Thyroid gland (tissue), 4 donors: Measurements from ENCODE around the gene PLXNB2. TPM values are rescaled to one million over a fixed set of nuclear protein-coding genes. Genes with fewer than 3 reads are reported as not detected.
A peak's percentile ranks its signal among the peaks of the same experiment; 100 is the strongest.

ENCODE experiments used
- DNase-seq, 2 donors: peaks; one replicate each; pipeline ENCODE4 v3.0.0-alpha.2; 2019
- H3K27ac ChIP-seq, 3 donors: fragments of 200-600 bp; sonication (generic); 1 replicate in 2 of 3; 2 replicates in 1 of 3; pipeline ENCODE4 v1.5.1; 2016 to 2019; ENCODE audit warnings: mild to moderate bottlenecking in 1 of 3, moderate library complexity in 1 of 3
- H3K27me3 ChIP-seq: fragments of 200-600 bp; sonication (generic); one replicate; pipeline ENCODE4 v1.5.1; 2019
- H3K36me3 ChIP-seq, 2 donors: fragments of 200-600 bp; sonication (generic); one replicate each; pipeline ENCODE4 v1.5.1; 2016 to 2019
- H3K4me1 ChIP-seq, 2 donors: fragments of 200-600 bp; sonication (generic); one replicate each; pipeline ENCODE4 v1.5.1; 2017 to 2019
- H3K4me3 ChIP-seq, 3 donors: fragments of 200-600 bp; sonication (generic); replicated peaks in 1 of 3; 1 replicate in 2 of 3; 2 replicates in 1 of 3; pipeline ENCODE4 v1.5.1; 2016; ENCODE audit warnings: mild to moderate bottlenecking in 1 of 3
- H3K9me3 ChIP-seq: fragments of 200-600 bp; sonication (generic); one replicate; pipeline ENCODE4 v1.5.1; 2017
- POLR2A ChIP-seq, 2 donors: fragments of 450-650 bp; IDR thresholded peaks; one replicate each; pipeline ENCODE4 v1.6.1; 2017; ENCODE audit warnings: antibody characterized with exemption in 2 of 2, mild to moderate bottlenecking in 2 of 2, moderate library complexity in 1 of 2
- WGBS, 2 donors: methylation state at CpG; one replicate each; pipeline ENCODE4 v1.1.5; 2017; 5-methylcytosine and 5-hydroxymethylcytosine counted together
- intact Hi-C: fragments of 100-400 bp; cut with DNase I; formaldehyde crosslinking; loops from one replicate; pipeline ENCODE4 v1.15.1; 2023
- total RNA-seq, 4 donors: library from RNA; depleted of rRNA; stranded (reverse); fragments of >200 nt; gene quantifications; one replicate each; pipeline ENCODE4 v1.2.3, GENCODE V29; 2016
- TF ChIP-seq, protein P1 (sequence below), 6 experiments: fragments of 200-600 bp in 3 of 6; fragments of 450-650 bp in 3 of 6; sonication (generic) in 3 of 6; IDR thresholded peaks; one replicate each; pipeline ENCODE4 v1.5.1; 2016 to 2019; ENCODE audit warnings: antibody characterized with exemption in 6 of 6, mild to moderate bottlenecking in 2 of 6, inconsistent platforms in 1 of 6, moderate library complexity in 1 of 6

PLXNB2 gene, protein sequence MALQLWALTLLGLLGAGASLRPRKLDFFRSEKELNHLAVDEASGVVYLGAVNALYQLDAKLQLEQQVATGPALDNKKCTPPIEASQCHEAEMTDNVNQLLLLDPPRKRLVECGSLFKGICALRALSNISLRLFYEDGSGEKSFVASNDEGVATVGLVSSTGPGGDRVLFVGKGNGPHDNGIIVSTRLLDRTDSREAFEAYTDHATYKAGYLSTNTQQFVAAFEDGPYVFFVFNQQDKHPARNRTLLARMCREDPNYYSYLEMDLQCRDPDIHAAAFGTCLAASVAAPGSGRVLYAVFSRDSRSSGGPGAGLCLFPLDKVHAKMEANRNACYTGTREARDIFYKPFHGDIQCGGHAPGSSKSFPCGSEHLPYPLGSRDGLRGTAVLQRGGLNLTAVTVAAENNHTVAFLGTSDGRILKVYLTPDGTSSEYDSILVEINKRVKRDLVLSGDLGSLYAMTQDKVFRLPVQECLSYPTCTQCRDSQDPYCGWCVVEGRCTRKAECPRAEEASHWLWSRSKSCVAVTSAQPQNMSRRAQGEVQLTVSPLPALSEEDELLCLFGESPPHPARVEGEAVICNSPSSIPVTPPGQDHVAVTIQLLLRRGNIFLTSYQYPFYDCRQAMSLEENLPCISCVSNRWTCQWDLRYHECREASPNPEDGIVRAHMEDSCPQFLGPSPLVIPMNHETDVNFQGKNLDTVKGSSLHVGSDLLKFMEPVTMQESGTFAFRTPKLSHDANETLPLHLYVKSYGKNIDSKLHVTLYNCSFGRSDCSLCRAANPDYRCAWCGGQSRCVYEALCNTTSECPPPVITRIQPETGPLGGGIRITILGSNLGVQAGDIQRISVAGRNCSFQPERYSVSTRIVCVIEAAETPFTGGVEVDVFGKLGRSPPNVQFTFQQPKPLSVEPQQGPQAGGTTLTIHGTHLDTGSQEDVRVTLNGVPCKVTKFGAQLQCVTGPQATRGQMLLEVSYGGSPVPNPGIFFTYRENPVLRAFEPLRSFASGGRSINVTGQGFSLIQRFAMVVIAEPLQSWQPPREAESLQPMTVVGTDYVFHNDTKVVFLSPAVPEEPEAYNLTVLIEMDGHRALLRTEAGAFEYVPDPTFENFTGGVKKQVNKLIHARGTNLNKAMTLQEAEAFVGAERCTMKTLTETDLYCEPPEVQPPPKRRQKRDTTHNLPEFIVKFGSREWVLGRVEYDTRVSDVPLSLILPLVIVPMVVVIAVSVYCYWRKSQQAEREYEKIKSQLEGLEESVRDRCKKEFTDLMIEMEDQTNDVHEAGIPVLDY (N-terminal part only)
- total RNA-seq, result 100 to 1,000 TPM; 143 to 266 (median 215) TPM

DNA sequence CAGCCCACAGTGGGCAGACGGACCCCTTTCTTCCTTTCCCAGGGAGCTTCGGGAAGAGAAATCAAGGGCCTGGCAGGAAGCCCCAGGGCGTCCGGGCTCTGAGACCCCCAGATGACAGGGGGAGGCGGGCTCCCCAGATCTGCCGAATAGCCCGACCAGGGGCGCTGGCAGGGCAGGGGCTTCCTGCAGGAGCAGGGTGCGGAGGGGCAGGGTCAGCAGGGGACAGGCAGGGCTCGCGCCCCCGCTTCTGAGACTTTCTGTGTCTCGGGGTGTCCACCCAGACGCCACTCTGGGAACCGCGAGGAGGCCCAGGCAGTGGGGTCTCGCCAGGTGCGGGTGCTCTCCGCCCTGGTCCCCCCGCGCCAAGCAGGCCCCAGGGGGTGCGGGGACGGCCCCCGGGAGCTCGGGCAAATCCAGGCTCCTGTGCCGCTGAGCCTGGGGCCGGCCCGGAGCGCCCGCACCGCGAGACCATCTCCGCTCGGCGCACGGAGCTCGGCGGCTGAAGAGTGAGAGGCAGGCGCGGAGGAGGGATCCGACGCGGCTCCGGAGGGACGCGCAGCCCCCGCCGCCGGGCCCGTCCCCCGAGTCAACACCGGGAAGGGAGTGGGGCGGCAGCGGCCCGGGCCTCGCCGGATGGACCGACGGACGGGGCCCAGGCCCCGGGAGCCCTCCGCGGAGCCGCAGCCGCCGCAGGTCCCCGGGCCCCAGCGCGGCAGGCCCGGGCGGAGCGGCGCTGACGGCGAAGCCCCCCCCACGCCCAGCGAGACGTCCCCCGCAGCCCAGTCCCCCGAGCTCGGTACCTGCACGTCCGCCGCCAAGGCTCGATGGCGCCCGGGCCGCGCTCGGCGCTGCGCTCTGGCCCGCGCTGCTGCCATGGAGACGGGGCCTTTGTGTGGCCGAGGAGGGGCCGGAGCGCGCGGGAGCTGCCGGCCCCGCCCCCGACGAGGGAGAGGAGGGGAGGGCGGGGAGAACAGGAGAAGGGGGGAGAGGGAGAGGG is at the start of gene PLXNB2:
Gene PLXNB2 (minus strand): TSS at position 894 of the 997 bp plus-strand sequence. CDS start 17,062 bp downstream, outside the sequence.
- H3K9me3 ChIP-seq, result no peaks in the 10 kb centered on the region
- H3K4me3 ChIP-seq, result peak within 1 kb of the TSS; percentile 68 to 97 (median 96)
- intact Hi-C loops, result no loop called here
- 0 to 1% methylated on average over 5 to 12 of the region's 105 CpGs for WGBS, 2 donors
- DNase-seq, result peak; percentile 87 to 88
- peaks cover 62 to 70% of the 10 kb centered on the region in 2 donors for H3K4me1 ChIP-seq
- H3K27ac ChIP-seq, result peak within 1 kb of the TSS; percentile 92 to 98 (median 94)
- H3K27me3 ChIP-seq, result no peaks in the 10 kb centered on the region
- TF ChIP-seq, protein P1, sequence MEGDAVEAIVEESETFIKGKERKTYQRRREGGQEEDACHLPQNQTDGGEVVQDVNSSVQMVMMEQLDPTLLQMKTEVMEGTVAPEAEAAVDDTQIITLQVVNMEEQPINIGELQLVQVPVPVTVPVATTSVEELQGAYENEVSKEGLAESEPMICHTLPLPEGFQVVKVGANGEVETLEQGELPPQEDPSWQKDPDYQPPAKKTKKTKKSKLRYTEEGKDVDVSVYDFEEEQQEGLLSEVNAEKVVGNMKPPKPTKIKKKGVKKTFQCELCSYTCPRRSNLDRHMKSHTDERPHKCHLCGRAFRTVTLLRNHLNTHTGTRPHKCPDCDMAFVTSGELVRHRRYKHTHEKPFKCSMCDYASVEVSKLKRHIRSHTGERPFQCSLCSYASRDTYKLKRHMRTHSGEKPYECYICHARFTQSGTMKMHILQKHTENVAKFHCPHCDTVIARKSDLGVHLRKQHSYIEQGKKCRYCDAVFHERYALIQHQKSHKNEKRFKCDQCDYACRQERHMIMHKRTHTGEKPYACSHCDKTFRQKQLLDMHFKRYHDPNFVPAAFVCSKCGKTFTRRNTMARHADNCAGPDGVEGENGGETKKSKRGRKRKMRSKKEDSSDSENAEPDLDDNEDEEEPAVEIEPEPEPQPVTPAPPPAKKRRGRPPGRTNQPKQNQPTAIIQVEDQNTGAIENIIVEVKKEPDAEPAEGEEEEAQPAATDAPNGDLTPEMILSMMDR (IDR thresholded peaks at IDR 0.05), result no peak
- peak in 1 of 2 donors; percentile 91 for TF ChIP-seq POLR2A (IDR thresholded peaks at IDR 0.05)
- H3K36me3 ChIP-seq, result peaks cover 0 to 3% of the 10 kb centered on the region in 2 donors

DNA sequence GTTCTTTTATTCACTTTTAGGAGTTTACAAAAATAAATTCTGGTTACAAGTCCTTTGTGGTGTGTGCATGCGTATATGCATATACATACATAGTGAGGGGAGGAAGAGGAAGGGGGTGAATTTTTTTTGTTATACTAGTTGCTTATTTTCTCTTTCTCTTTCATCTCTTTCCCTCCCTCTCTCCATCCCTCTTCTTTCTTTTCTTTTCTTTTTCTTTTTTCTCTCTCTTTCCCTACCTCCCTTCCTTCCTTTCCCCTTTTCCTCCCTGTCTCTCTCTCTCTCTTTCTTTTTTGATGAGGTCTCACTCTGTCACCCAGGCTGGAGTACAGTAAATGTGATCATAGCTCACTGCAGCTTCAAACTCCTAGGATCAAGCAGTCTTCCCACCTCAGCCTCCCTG is 49.8 kb upstream of the PLXNB2 start:
- H3K4me3 ChIP-seq, result no peak overlapping the region

DNA sequence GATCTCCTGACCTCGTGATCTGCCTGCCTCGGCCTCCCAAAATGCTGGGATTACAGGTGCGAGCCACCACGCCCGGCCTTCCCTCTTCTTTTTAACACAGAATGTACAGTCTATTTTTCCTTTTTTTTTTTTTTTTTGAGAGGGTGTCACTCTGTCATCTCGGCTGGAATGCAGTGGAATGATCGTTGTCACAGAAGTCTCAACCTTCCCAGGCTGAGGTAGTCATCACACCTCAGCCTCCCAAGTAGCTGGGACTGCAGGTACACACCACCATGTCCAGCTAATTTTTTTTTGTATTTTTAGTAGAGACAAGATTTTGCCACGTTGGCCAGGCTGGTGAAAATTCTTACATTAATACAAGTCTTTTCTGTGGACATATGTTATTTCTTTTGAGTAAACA is 48.7 kb upstream of the PLXNB2 start:
- Histone ChIP-seq H3K4me3 (no peak overlapping the region), H3K27me3 (no peaks in the 10 kb centered on the region), H3K27ac (no peak overlapping the region), H3K36me3 (no peaks in the 10 kb centered on the region), H3K9me3 (no peaks in the 10 kb centered on the region), H3K4me1 (peaks cover 11 to 20% of the 10 kb centered on the region in 2 donors)
- intact Hi-C loops, result no loop called here
- no peak for TF ChIP-seq POLR2A (IDR thresholded peaks at IDR 0.05)
- 92 to 96% methylated on average over 8 of the region's 8 CpGs for WGBS, 2 donors
- DNase-seq, result no peak

More for the DNA sequence above, 49.8 kb upstream of the PLXNB2 start:
- WGBS, 2 donors, result 93 to 98% methylated on average over 1 of the region's 1 CpG
- H3K4me1 ChIP-seq, result peaks cover 11 to 23% of the 10 kb centered on the region in 2 donors
- no peak overlapping the region for H3K27ac ChIP-seq
- no peak for DNase-seq
- no peaks in the 10 kb centered on the region for H3K27me3 ChIP-seq
- no peaks in the 10 kb centered on the region for H3K36me3 ChIP-seq
- no peak for TF ChIP-seq POLR2A (IDR thresholded peaks at IDR 0.05)
- TF ChIP-seq, protein P1 (IDR thresholded peaks at IDR 0.05), result no peak
- no peaks in the 10 kb centered on the region for H3K9me3 ChIP-seq
- intact Hi-C loops, result no loop called here

DNA sequence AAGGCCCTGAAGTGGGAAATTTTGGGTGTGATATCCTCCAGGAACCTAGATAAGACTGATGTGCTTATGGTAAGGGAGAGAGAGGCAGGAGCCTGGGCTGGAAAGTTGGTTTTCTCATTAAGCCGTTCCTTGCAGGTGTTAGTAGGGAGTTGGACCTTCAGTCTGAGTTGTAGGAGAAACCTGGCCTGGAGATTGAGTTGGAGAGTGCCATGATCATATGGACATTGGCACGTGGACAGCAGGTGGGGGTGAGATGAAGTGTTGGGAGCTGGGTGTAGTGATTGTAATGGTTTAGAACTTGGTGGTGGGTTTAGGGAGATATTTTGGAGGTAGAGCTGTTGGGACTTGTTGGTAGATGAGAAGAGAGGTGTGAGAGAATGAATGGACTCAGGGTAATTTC is 40.6 kb upstream of the PLXNB2 start:
- Histone ChIP-seq H3K4me1 (peaks cover 0 to 6% of the 10 kb centered on the region in 2 donors), H3K36me3 (no peaks in the 10 kb centered on the region), H3K4me3 (no peak overlapping the region), H3K9me3 (no peaks in the 10 kb centered on the region), H3K27me3 (no peaks in the 10 kb centered on the region), H3K27ac (no peak overlapping the region)
- 67 to 68% methylated on average over 2 of the region's 2 CpGs for WGBS, 2 donors
- TF ChIP-seq, protein P1 (IDR thresholded peaks at IDR 0.05), result no peak
- TF ChIP-seq POLR2A (IDR thresholded peaks at IDR 0.05), result no peak
- no peak for DNase-seq
- intact Hi-C loops, result no loop called here
